Spleen (tissue), 7 donors: Measurements from ENCODE around the gene MARCHF9.

Experiments used
- POLR2A ChIP-seq, 3 donors: fragments of 450-650 bp; IDR thresholded peaks; one replicate each; pipeline ENCODE4 v1.5.1; 2017; ENCODE audit warnings: antibody characterized with exemption in 3 of 3, mild to moderate bottlenecking in 1 of 3
- TF ChIP-seq, protein P1 (sequence below), 11 experiments: fragments of 200-600 bp in 7 of 11; fragments of 450-650 bp in 4 of 11; sonication (generic) in 4 of 11; IDR thresholded peaks in 8 of 11; conservative IDR thresholded peaks in 3 of 11; 1 replicate in 7 of 11; 2 replicates in 4 of 11; pipeline versions ENCODE4 v1.4.0 to v1.8.0; 2016 to 2021; ENCODE audit warnings: antibody characterized with exemption in 11 of 11, inconsistent platforms in 4 of 11, mild to moderate bottlenecking in 1 of 11
- donor health status: DM: no; HTN: no; CAD: no; lungs with moderate emphysema.
- donor health status: DM: no; HTN: no; CAD: no.
- donor health status: DM: no; HTN: no; CAD: no.

DNA sequence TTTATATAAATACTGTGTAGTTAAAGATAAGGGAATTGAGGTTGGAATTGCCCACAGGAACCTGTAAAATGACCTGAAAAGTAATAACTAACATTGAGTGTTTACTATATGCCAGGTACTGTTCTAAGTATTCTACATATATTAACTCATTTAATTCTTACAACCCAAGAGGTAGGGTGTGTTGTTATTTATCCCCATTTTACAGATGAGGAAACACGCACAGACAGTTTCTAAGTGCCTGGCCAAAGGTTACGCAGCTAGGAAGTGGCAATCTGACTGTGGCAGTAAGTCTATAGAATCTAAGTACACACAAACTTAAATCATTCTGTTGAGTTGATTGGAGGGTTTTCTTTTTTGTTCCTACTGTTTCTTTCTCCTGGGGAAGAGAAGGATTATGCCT lies 11.1 kb upstream of the MARCHF9 start:
- TF ChIP-seq, protein P1, sequence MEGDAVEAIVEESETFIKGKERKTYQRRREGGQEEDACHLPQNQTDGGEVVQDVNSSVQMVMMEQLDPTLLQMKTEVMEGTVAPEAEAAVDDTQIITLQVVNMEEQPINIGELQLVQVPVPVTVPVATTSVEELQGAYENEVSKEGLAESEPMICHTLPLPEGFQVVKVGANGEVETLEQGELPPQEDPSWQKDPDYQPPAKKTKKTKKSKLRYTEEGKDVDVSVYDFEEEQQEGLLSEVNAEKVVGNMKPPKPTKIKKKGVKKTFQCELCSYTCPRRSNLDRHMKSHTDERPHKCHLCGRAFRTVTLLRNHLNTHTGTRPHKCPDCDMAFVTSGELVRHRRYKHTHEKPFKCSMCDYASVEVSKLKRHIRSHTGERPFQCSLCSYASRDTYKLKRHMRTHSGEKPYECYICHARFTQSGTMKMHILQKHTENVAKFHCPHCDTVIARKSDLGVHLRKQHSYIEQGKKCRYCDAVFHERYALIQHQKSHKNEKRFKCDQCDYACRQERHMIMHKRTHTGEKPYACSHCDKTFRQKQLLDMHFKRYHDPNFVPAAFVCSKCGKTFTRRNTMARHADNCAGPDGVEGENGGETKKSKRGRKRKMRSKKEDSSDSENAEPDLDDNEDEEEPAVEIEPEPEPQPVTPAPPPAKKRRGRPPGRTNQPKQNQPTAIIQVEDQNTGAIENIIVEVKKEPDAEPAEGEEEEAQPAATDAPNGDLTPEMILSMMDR (IDR thresholded peaks at IDR 0.05 in 8 of 11, conservative IDR thresholded peaks at IDR 0.05 in 3 of 11) = no peak
- no peak for TF ChIP-seq POLR2A (IDR thresholded peaks at IDR 0.05)
